OCI-LY7 (cell line): ENCODE data around the gene TAAR2.

Experiments
- CTCF ChIP-seq: fragments of 200-600 bp; sonication (generic); conservative IDR thresholded peaks from 2 replicates; pipeline ENCODE4 v1.5.1; 2014; ENCODE audit warnings: mild to moderate bottlenecking, antibody characterized with exemption, low read length, moderate library complexity, mixed read lengths
- EZH2phosphoT487 ChIP-seq: fragments of 200-600 bp; sonication (generic); IDR thresholded peaks from 2 replicates; pipeline ENCODE4 v1.6.1; 2018; ENCODE audit warnings: low read depth, borderline replicate concordance, mild to moderate bottlenecking, mixed run types, antibody characterized with exemption, low read length, moderate library complexity, mixed read lengths

GRCh38 chr6:132568611-132569010, 55.5 kb downstream of the TAAR2 start:
- TF ChIP-seq CTCF (no peak), EZH2phosphoT487 (no peak)
